ENCODE data around the gene FMO2.

Gene FMO2, protein sequence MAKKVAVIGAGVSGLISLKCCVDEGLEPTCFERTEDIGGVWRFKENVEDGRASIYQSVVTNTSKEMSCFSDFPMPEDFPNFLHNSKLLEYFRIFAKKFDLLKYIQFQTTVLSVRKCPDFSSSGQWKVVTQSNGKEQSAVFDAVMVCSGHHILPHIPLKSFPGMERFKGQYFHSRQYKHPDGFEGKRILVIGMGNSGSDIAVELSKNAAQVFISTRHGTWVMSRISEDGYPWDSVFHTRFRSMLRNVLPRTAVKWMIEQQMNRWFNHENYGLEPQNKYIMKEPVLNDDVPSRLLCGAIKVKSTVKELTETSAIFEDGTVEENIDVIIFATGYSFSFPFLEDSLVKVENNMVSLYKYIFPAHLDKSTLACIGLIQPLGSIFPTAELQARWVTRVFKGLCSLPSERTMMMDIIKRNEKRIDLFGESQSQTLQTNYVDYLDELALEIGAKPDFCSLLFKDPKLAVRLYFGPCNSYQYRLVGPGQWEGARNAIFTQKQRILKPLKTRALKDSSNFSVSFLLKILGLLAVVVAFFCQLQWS

DNA sequence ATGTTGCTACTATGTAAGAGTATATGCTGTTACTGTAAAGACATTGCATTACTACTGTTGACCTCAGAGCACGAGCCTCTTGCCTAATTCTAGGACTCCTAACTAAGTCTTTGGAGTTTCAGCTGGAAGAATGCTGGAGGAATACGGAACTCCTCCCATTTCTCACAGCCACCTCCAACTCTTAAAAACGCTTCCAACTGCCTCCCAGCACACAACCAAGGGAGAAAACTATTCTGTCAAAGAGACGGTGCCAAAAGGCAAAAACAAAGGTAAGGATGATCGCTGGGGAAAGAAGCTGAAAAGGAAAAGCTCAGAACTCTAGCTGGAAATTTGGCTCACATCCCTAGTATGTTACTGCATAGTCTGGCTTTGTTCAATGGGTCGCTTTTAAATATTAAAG, at the start of gene FMO2:
Gene FMO2, plus strand, starts transcription at position 210 of the 400 bp plus-strand sequence. CDS start 414 bp downstream, outside the sequence.
- no peaks in the 10 kb centered on the region for H3K79me2 ChIP-seq (ENCODE audit: control insufficient read depth, low read length)
- no peak within 1 kb of the TSS for H3K4me2 ChIP-seq (ENCODE audit: low read length)

DNA sequence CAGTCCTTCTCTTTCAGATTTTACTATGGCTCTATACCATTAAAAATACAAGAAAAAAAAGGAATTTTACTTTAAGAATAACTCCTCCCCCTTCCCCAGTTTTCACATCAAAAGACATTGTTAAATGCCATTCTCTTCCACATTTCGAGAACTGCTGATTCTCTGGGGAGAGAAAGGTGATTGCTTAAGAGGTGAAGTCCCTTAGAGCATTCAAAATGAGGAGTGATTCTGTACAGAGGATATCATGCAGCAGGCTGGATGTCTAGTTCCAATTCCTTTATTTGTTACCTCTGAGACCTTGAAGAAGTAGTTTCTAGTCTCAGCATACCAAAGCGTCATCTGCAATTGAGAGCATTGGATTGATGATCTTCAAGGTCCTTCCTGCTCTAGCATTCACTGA, 47.5 kb upstream of the FMO2 start:
- Histone ChIP-seq H3K4me2 (ENCODE audit: low read length) (no peak overlapping the region), H4K20me1 (ENCODE audit: control insufficient read depth, insufficient read depth, low read depth, low read length) (no peaks in the 10 kb centered on the region), H3K79me2 (ENCODE audit: control insufficient read depth, low read length) (no peaks in the 10 kb centered on the region), H3K4me1 (ENCODE audit: control insufficient read depth, low read length) (no peaks in the 10 kb centered on the region), H3K36me3 (ENCODE audit: control insufficient read depth, low read length) (no peaks in the 10 kb centered on the region), H3K27ac (ENCODE audit: low read depth, low read length) (no peak overlapping the region), H3K4me3 (ENCODE audit: low read length) (no peak overlapping the region), H3F3A (ENCODE audit: control insufficient read depth, insufficient read depth) (no peaks in the 10 kb centered on the region), H3K9me3 (ENCODE audit: control insufficient read depth, insufficient read depth, low read length) (no peaks in the 10 kb centered on the region), H3K9me2 (replicated peaks; ENCODE audit: control insufficient read depth, low read length) (no peaks in the 10 kb centered on the region), H3K27me3 (ENCODE audit: control insufficient read depth, low read length) (no peaks in the 10 kb centered on the region)
- TF ChIP-seq, protein P1, sequence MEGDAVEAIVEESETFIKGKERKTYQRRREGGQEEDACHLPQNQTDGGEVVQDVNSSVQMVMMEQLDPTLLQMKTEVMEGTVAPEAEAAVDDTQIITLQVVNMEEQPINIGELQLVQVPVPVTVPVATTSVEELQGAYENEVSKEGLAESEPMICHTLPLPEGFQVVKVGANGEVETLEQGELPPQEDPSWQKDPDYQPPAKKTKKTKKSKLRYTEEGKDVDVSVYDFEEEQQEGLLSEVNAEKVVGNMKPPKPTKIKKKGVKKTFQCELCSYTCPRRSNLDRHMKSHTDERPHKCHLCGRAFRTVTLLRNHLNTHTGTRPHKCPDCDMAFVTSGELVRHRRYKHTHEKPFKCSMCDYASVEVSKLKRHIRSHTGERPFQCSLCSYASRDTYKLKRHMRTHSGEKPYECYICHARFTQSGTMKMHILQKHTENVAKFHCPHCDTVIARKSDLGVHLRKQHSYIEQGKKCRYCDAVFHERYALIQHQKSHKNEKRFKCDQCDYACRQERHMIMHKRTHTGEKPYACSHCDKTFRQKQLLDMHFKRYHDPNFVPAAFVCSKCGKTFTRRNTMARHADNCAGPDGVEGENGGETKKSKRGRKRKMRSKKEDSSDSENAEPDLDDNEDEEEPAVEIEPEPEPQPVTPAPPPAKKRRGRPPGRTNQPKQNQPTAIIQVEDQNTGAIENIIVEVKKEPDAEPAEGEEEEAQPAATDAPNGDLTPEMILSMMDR (IDR thresholded peaks at IDR 0.05; ENCODE audit: low read depth, low read length, poor library complexity, severe bottlenecking) = no peak
- TF ChIP-seq EZH2phosphoT487 (IDR thresholded peaks at IDR 0.05; ENCODE audit: borderline replicate concordance, low read length) = no peak

More for the DNA sequence above, at the start of gene FMO2:
- Histone ChIP-seq H3K9me2 (replicated peaks; ENCODE audit: control insufficient read depth, low read length) (no peaks in the 10 kb centered on the region), H3K27me3 (ENCODE audit: control insufficient read depth, low read length) (no peaks in the 10 kb centered on the region), H3K27ac (ENCODE audit: low read depth, low read length) (no peak within 1 kb of the TSS), H3F3A (ENCODE audit: control insufficient read depth, insufficient read depth) (no peaks in the 10 kb centered on the region), H3K4me1 (ENCODE audit: control insufficient read depth, low read length) (peaks cover 12% of the 10 kb centered on the region), H3K4me3 (ENCODE audit: low read length) (no peak within 1 kb of the TSS), H3K36me3 (ENCODE audit: control insufficient read depth, low read length) (no peaks in the 10 kb centered on the region), H4K20me1 (ENCODE audit: control insufficient read depth, insufficient read depth, low read depth, low read length) (no peaks in the 10 kb centered on the region), H3K9me3 (ENCODE audit: control insufficient read depth, insufficient read depth, low read length) (no peaks in the 10 kb centered on the region)
- TF ChIP-seq, protein P1 (IDR thresholded peaks at IDR 0.05; ENCODE audit: low read depth, low read length, poor library complexity, severe bottlenecking) = no peak
- TF ChIP-seq EZH2phosphoT487 (IDR thresholded peaks at IDR 0.05; ENCODE audit: borderline replicate concordance, low read length) = no peak

DNA sequence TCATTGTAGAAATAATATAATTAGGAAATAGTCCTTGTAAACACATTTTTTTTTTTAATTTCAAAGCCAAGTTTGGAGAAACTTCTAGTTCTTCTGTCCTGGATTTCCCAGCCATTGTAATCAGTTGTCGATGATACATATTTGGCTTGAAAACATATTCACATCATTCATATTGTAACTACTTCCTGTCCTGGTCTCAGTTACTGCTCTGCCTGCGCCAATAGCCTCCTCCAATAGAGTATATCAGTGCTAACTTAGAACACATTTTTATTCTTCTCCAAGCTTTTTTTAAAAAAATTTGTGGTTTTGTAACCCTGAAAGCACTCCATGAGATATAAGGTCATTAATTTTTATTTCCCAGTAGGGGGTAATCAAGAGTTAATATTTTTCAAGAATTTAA, 46.1 kb upstream of the FMO2 start:
- TF ChIP-seq, protein P1 (IDR thresholded peaks at IDR 0.05; ENCODE audit: low read depth, low read length, poor library complexity, severe bottlenecking) = no peak
- TF ChIP-seq EZH2phosphoT487 (IDR thresholded peaks at IDR 0.05; ENCODE audit: borderline replicate concordance, low read length) = no peak
- no peaks in the 10 kb centered on the region for H3K9me2 ChIP-seq (replicated peaks; ENCODE audit: control insufficient read depth, low read length)
- no peaks in the 10 kb centered on the region for H4K20me1 ChIP-seq (ENCODE audit: control insufficient read depth, insufficient read depth, low read depth, low read length)
- no peaks in the 10 kb centered on the region for H3K36me3 ChIP-seq (ENCODE audit: control insufficient read depth, low read length)
- H3K4me2 ChIP-seq (ENCODE audit: low read length) = no peak overlapping the region
- no peaks in the 10 kb centered on the region for H3K79me2 ChIP-seq (ENCODE audit: control insufficient read depth, low read length)
- H3K4me1 ChIP-seq (ENCODE audit: control insufficient read depth, low read length) = no peaks in the 10 kb centered on the region
- no peaks in the 10 kb centered on the region for H3K9me3 ChIP-seq (ENCODE audit: control insufficient read depth, insufficient read depth, low read length)
- H3K27me3 ChIP-seq (ENCODE audit: control insufficient read depth, low read length) = no peaks in the 10 kb centered on the region
- H3K4me3 ChIP-seq (ENCODE audit: low read length) = no peak overlapping the region
- H3F3A ChIP-seq (ENCODE audit: control insufficient read depth, insufficient read depth) = no peaks in the 10 kb centered on the region
- no peak overlapping the region for H3K27ac ChIP-seq (ENCODE audit: low read depth, low read length)
